C4-2B (cell line): Measurements from ENCODE around the gene DISP3.

ENCODE experiments used
- CTCF ChIP-seq: fragments of 450-650 bp; conservative IDR thresholded peaks from 2 replicates; pipeline ENCODE4 v1.5.1; 2017; ENCODE audit warnings: mild to moderate bottlenecking
- ZFX ChIP-seq: fragments of 450-650 bp; IDR thresholded peaks from 2 replicates; pipeline ENCODE4 v1.6.1; 2017

GRCh38 chr1:11563560-11564069 is 84.7 kb downstream of the DISP3 start:
- TF ChIP-seq CTCF (no peak), ZFX (no peak)
